ENCODE data around the gene CHRDL2.

DNA sequence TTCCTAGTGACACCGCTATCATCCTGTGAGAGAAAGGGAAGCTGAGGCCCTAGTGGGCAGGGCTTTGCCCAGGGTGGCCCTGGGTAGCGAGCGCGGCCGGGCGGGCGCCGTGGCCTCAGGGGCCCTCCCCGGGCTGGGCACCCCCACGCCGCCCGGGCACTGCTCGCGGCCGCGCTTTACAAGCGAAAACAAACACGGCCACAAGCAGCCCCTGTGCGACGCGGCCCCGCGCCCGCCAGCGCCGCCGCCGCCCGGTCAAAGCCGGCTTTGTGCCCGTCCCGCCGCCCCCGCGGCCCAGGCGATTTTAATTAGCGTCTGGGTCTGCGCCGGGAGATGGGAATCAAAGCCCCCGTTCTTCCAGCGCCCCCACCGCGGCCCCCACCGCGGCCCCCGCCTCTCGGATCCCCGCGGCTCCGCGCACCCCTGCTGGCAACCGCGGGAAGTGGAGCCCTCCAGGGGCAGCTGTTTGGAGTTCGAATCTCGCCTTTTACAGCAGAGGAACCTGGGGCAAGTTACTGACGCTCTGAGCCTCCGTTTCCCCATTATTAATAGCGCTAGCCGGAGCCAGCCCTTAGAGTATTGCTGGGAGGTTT lies 47.9 kb downstream of the CHRDL2 start:
- peak; percentile 34 for TF ChIP-seq CTCF (IDR thresholded peaks at IDR 0.05)
- TF ChIP-seq CHD2 (IDR thresholded peaks at IDR 0.05; ENCODE audit: low read length, partially characterized antibody): no peak
- TF ChIP-seq EZH2phosphoT487 (IDR thresholded peaks at IDR 0.05; ENCODE audit: borderline replicate concordance, low read depth): no peak
- no peak for TF ChIP-seq NFIC (IDR thresholded peaks at IDR 0.05; ENCODE audit: borderline replicate concordance)
- TF ChIP-seq FOXJ3 (CRISPR knock-in tag; IDR thresholded peaks at IDR 0.05): no peak
- no peak for TF ChIP-seq POLR2AphosphoS5 (IDR thresholded peaks at IDR 0.05; ENCODE audit: low read depth, low read length)
- TF ChIP-seq, protein P1, sequence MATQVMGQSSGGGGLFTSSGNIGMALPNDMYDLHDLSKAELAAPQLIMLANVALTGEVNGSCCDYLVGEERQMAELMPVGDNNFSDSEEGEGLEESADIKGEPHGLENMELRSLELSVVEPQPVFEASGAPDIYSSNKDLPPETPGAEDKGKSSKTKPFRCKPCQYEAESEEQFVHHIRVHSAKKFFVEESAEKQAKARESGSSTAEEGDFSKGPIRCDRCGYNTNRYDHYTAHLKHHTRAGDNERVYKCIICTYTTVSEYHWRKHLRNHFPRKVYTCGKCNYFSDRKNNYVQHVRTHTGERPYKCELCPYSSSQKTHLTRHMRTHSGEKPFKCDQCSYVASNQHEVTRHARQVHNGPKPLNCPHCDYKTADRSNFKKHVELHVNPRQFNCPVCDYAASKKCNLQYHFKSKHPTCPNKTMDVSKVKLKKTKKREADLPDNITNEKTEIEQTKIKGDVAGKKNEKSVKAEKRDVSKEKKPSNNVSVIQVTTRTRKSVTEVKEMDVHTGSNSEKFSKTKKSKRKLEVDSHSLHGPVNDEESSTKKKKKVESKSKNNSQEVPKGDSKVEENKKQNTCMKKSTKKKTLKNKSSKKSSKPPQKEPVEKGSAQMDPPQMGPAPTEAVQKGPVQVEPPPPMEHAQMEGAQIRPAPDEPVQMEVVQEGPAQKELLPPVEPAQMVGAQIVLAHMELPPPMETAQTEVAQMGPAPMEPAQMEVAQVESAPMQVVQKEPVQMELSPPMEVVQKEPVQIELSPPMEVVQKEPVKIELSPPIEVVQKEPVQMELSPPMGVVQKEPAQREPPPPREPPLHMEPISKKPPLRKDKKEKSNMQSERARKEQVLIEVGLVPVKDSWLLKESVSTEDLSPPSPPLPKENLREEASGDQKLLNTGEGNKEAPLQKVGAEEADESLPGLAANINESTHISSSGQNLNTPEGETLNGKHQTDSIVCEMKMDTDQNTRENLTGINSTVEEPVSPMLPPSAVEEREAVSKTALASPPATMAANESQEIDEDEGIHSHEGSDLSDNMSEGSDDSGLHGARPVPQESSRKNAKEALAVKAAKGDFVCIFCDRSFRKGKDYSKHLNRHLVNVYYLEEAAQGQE (IDR thresholded peaks at IDR 0.05; ENCODE audit: low read depth, low read length): no peak
- TF ChIP-seq USF2 (IDR thresholded peaks at IDR 0.05; ENCODE audit: borderline replicate concordance, low read depth, low read length): no peak
- TF ChIP-seq RFX5 (IDR thresholded peaks at IDR 0.05; ENCODE audit: low read length): no peak
- TF ChIP-seq SIN3A (IDR thresholded peaks at IDR 0.05; ENCODE audit: borderline replicate concordance, low read depth, low read length): no peak
- no peak for TF ChIP-seq YY1 (IDR thresholded peaks at IDR 0.05; ENCODE audit: low read depth)
- TF ChIP-seq NRF1 (IDR thresholded peaks at IDR 0.05; ENCODE audit: low read depth, low read length): no peak
- no peak for TF ChIP-seq TAF1 (IDR thresholded peaks at IDR 0.05; ENCODE audit: borderline replicate concordance, low read depth, low read length)
